IPS-18c (cell line): Measurements from ENCODE around the gene CASP3.

ENCODE experiments used
- H3K4me3 ChIP-seq: 2 replicates; pipeline ENCODE4 v1.7.0; 2013; ENCODE audit warnings: low read depth, mild to moderate bottlenecking, low read length, moderate library complexity; ENCODE audit not compliant: insufficient read depth
- H3K9me3 ChIP-seq: one replicate; pipeline ENCODE4 v1.6.1; 2013; ENCODE audit warnings: mild to moderate bottlenecking, low read length, moderate library complexity; ENCODE audit not compliant: control insufficient read depth, insufficient read depth

CASP3 gene

GRCh38 chr4:184649026-184649970, at the start of gene CASP3, which contains the start of gene PRIMPOL:
CASP3 (minus strand) TSS chr4:184649447; CDS start chr4:184638453, 10,994 bp downstream.
PRIMPOL (plus strand) TSS chr4:184649738; CDS start chr4:184657141, 7,403 bp downstream.
- Histone ChIP-seq H3K4me3 (peak within 1 kb of the TSS; percentile 85), H3K9me3 (no peaks in the 10 kb centered on the region)

GRCh38 chr4:184697956-184698355, 48.7 kb upstream of the CASP3 start:
- no peak overlapping the region for H3K4me3 ChIP-seq
- no peaks in the 10 kb centered on the region for H3K9me3 ChIP-seq

- H3K9me3 ChIP-seq = no peaks in the 10 kb centered on the region
- no peak overlapping the region for H3K4me3 ChIP-seq
These were observed 46.1 kb upstream of the CASP3 start for GRCh38 chr4:184695178-184695896.

GRCh38 chr4:184694412-184694956, 45.2 kb upstream of the CASP3 start:
- H3K4me3 ChIP-seq = no peak overlapping the region
- no peaks in the 10 kb centered on the region for H3K9me3 ChIP-seq

GRCh38 chr4:184693056-184693455, 43.8 kb upstream of the CASP3 start:
- H3K9me3 ChIP-seq = no peaks in the 10 kb centered on the region
- no peak overlapping the region for H3K4me3 ChIP-seq

GRCh38 chr4:184689681-184690080, 40.4 kb upstream of the CASP3 start:
- Histone ChIP-seq H3K4me3 (no peak overlapping the region), H3K9me3 (no peaks in the 10 kb centered on the region)

- Histone ChIP-seq H3K4me3 (no peak overlapping the region), H3K9me3 (no peaks in the 10 kb centered on the region)
These were observed 39.2 kb upstream of the CASP3 start for GRCh38 chr4:184688447-184688846.

GRCh38 chr4:184688005-184688404, 38.8 kb upstream of the CASP3 start:
- no peak overlapping the region for H3K4me3 ChIP-seq
- no peaks in the 10 kb centered on the region for H3K9me3 ChIP-seq

GRCh38 chr4:184684491-184685189, 35.4 kb upstream of the CASP3 start:
- no peak overlapping the region for H3K4me3 ChIP-seq
- no peaks in the 10 kb centered on the region for H3K9me3 ChIP-seq

GRCh38 chr4:184681916-184682315, 32.7 kb upstream of the CASP3 start:
- Histone ChIP-seq H3K9me3 (no peaks in the 10 kb centered on the region), H3K4me3 (no peak overlapping the region)

- peaks cover 2% of the 10 kb centered on the region for H3K9me3 ChIP-seq
- H3K4me3 ChIP-seq = no peak overlapping the region
These were observed 31.5 kb upstream of the CASP3 start for GRCh38 chr4:184680698-184681097.

- Histone ChIP-seq H3K4me3 (no peak overlapping the region), H3K9me3 (peaks cover 2% of the 10 kb centered on the region)
These were observed 26.7 kb upstream of the CASP3 start for GRCh38 chr4:184675821-184676492.

- H3K9me3 ChIP-seq = peaks cover 2% of the 10 kb centered on the region
- H3K4me3 ChIP-seq = no peak overlapping the region
These were observed 25.8 kb upstream of the CASP3 start for GRCh38 chr4:184675018-184675417.

- H3K4me3 ChIP-seq = no peak overlapping the region
- H3K9me3 ChIP-seq = peaks cover 2% of the 10 kb centered on the region
These were observed 24.8 kb upstream of the CASP3 start for GRCh38 chr4:184674011-184674410.

GRCh38 chr4:184672741-184673140, 23.5 kb upstream of the CASP3 start:
- peaks cover 2% of the 10 kb centered on the region for H3K9me3 ChIP-seq
- no peak overlapping the region for H3K4me3 ChIP-seq

GRCh38 chr4:184671101-184671500, 21.9 kb upstream of the CASP3 start:
- no peaks in the 10 kb centered on the region for H3K9me3 ChIP-seq
- H3K4me3 ChIP-seq = no peak overlapping the region

- Histone ChIP-seq H3K9me3 (no peaks in the 10 kb centered on the region), H3K4me3 (no peak overlapping the region)
These were observed 20.0 kb upstream of the CASP3 start for GRCh38 chr4:184669251-184669650.
